Measurements from ENCODE around the gene MRTFA. TPM values are rescaled to one million over a fixed set of nuclear protein-coding genes. Genes with fewer than 3 reads are reported as not detected.
"Not testable (repeated sequence)": the region's sequence is repeated elsewhere in the genome, so short reads cannot be mapped to it uniquely, and the experiment has no call there.

The MRTFA gene
- total and polyA plus RNA-seq, 4 donors = 7.5 to 22.0 (median 9.6) TPM

- Histone ChIP-seq H3K36me3 (ENCODE audit: control insufficient read depth in 4 of 4, insufficient read depth in 3 of 4, low read depth in 1 of 4, low read length in 3 of 4) (peaks cover 0 to 2% (median 0%) of the 10 kb centered on the region in 4 donors), H3K9me3 (ENCODE audit: control insufficient read depth in 4 of 4, low read length in 3 of 4) (no peaks in the 10 kb centered on the region), H3K9ac (ENCODE audit: low read depth in 1 of 2, low read length in 2 of 2) (no peak overlapping the region), H3K4me1 (ENCODE audit: control insufficient read depth in 4 of 4, insufficient read depth in 4 of 4, low read length in 3 of 4) (no peaks in the 10 kb centered on the region), H3K27me3 (ENCODE audit: control insufficient read depth in 4 of 4, insufficient read depth in 4 of 4, low read length in 3 of 4) (no peaks in the 10 kb centered on the region), H3K27ac (ENCODE audit: low read depth in 1 of 2, low read length in 2 of 2) (no peak overlapping the region), H3K4me3 (ENCODE audit: low read depth in 1 of 3, low read length in 3 of 3) (no peak overlapping the region)
- DNase-seq (ENCODE audit: low spot score) = no peak
- WGBS = 66% methylated on average over 3 of the region's 3 CpGs
- TF ChIP-seq GABPA (IDR thresholded peaks at IDR 0.05 in 1 of 2, conservative IDR thresholded peaks at IDR 0.05 in 1 of 2) = no peak
- TF ChIP-seq, protein P1, sequence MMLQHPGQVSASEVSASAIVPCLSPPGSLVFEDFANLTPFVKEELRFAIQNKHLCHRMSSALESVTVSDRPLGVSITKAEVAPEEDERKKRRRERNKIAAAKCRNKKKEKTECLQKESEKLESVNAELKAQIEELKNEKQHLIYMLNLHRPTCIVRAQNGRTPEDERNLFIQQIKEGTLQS (IDR thresholded peaks at IDR 0.05) = no peak
These were observed 255.1 kb downstream of the MRTFA start for GRCh38 chr22:40381461-40381860.

GRCh38 chr22:40378448-40378847 lies 258.1 kb downstream of the MRTFA start:
- not testable (repeated sequence) for H3K36me3 ChIP-seq (ENCODE audit: control insufficient read depth in 4 of 4, insufficient read depth in 3 of 4, low read depth in 1 of 4, low read length in 3 of 4); H3K4me1 ChIP-seq (ENCODE audit: control insufficient read depth in 4 of 4, insufficient read depth in 4 of 4, low read length in 3 of 4); H3K9ac ChIP-seq (ENCODE audit: low read depth in 1 of 2, low read length in 2 of 2); H3K27ac ChIP-seq (ENCODE audit: low read depth in 1 of 2, low read length in 2 of 2); H3K27me3 ChIP-seq (ENCODE audit: control insufficient read depth in 4 of 4, insufficient read depth in 4 of 4, low read length in 3 of 4); H3K4me3 ChIP-seq (ENCODE audit: low read depth in 1 of 3, low read length in 3 of 3); DNase-seq (ENCODE audit: low spot score); H3K9me3 ChIP-seq (ENCODE audit: control insufficient read depth in 4 of 4, low read length in 3 of 4)
- WGBS = 94% methylated on average over 11 of the region's 11 CpGs

- no peak for DNase-seq (ENCODE audit: low spot score)
- Histone ChIP-seq H3K4me1 (ENCODE audit: control insufficient read depth in 4 of 4, insufficient read depth in 4 of 4, low read length in 3 of 4) (no peaks in the 10 kb centered on the region), H3K4me3 (ENCODE audit: low read depth in 1 of 3, low read length in 3 of 3) (no peak overlapping the region), H3K9me3 (ENCODE audit: control insufficient read depth in 4 of 4, low read length in 3 of 4) (no peaks in the 10 kb centered on the region), H3K27ac (ENCODE audit: low read depth in 1 of 2, low read length in 2 of 2) (no peak overlapping the region), H3K36me3 (ENCODE audit: control insufficient read depth in 4 of 4, insufficient read depth in 3 of 4, low read depth in 1 of 4, low read length in 3 of 4) (peaks cover 0 to 2% (median under 1%) of the 10 kb centered on the region in 4 donors), H3K9ac (ENCODE audit: low read depth in 1 of 2, low read length in 2 of 2) (no peak overlapping the region), H3K27me3 (ENCODE audit: control insufficient read depth in 4 of 4, insufficient read depth in 4 of 4, low read length in 3 of 4) (no peaks in the 10 kb centered on the region)
- no peak for TF ChIP-seq MAX (IDR thresholded peaks at IDR 0.05)
- TF ChIP-seq, protein P2, sequence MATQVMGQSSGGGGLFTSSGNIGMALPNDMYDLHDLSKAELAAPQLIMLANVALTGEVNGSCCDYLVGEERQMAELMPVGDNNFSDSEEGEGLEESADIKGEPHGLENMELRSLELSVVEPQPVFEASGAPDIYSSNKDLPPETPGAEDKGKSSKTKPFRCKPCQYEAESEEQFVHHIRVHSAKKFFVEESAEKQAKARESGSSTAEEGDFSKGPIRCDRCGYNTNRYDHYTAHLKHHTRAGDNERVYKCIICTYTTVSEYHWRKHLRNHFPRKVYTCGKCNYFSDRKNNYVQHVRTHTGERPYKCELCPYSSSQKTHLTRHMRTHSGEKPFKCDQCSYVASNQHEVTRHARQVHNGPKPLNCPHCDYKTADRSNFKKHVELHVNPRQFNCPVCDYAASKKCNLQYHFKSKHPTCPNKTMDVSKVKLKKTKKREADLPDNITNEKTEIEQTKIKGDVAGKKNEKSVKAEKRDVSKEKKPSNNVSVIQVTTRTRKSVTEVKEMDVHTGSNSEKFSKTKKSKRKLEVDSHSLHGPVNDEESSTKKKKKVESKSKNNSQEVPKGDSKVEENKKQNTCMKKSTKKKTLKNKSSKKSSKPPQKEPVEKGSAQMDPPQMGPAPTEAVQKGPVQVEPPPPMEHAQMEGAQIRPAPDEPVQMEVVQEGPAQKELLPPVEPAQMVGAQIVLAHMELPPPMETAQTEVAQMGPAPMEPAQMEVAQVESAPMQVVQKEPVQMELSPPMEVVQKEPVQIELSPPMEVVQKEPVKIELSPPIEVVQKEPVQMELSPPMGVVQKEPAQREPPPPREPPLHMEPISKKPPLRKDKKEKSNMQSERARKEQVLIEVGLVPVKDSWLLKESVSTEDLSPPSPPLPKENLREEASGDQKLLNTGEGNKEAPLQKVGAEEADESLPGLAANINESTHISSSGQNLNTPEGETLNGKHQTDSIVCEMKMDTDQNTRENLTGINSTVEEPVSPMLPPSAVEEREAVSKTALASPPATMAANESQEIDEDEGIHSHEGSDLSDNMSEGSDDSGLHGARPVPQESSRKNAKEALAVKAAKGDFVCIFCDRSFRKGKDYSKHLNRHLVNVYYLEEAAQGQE (IDR thresholded peaks at IDR 0.05) = no peak
- TF ChIP-seq ZBTB33 (IDR thresholded peaks at IDR 0.05) = no peak
- no peak for TF ChIP-seq FOXA2 (IDR thresholded peaks at IDR 0.05)
- no peak for TF ChIP-seq TAF1 (conservative IDR thresholded peaks at IDR 0.05)
- 93% methylated on average over 2 of the region's 2 CpGs for WGBS
These were observed 258.6 kb downstream of the MRTFA start for GRCh38 chr22:40377931-40378330.
